Activated effector memory CD4-positive, alpha-beta T cell treated with anti-CD3 and anti-CD28 coated beads, Interleukin-2, amount 50 U/mL, for 16 hours (primary cell): ENCODE measurements around the gene ADM2.
A peak's percentile ranks its signal among the peaks of the same experiment; 100 is the strongest.
"Not testable (repeated sequence)": the region's sequence is repeated elsewhere in the genome, so short reads cannot be mapped to it uniquely, and the experiment has no call there.

Experiments
- DNase-seq: peaks from one replicate; pipeline ENCODE4 v3.0.0-alpha.2; 2020

The ADM2 gene

GRCh38 chr22:50481440-50482106 is at the start of gene ADM2:
Gene ADM2 (plus strand): TSS chr22:50481543. CDS start chr22:50481848, 305 bp downstream.
- DNase-seq = peak; percentile 90

GRCh38 chr22:50432131-50432876 is 49.0 kb upstream of the ADM2 start:
- no peak for DNase-seq

DNA sequence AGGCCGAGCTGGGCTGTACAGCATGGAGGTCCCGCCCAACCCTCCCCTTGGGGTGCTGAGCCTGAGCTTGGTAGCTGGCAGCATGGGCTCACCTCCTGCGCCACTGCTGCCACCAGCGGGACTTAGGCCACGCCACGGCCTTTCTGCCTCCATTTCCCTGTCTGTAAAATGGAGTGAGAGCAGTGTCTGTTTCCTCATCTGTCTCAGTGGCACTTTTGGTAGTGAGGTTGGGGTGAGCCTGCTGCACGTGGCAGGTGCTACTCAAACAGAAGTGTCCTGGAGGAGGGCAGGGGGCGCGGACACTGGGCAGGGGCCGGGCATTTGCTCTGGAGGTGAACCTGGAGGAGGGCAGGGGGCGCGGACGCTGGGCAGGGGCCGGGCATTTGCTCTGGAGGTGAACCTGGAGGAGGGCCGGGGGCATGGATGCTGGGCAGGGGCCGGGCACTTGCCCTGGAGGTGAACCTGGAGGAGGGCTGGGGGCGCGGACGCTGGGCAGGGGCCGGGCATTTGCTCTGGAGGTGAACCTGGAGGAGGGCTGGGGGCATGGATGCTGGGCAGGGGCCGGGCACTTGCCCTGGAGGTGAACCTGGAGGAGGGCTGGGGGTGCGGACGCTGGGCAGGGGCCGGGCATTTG is 48.3 kb upstream of the ADM2 start:
- not testable (repeated sequence) for DNase-seq

DNA sequence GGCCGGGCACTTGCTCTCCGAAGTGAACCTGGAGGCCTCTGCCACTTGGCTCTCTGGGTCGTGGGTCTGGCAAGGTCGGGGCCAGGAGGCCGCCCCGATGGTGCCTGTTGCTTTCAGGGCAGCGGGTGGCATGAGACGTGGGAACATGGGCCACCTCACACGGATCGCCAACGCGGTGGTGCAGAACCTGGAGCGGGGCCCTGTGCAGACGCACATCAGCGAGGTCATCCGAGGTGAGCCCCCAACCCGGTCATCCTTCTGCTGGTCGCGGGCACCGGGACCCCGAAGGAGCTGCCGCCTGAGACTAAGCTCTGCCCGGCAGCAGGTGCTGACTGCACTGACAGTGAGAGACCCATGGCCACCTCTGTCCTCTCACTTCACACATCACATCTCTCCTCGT is 46.5 kb upstream of the ADM2 start:
- no peak for DNase-seq

GRCh38 chr22:50435291-50436014 is 45.9 kb upstream of the ADM2 start:
- no peak for DNase-seq

DNA sequence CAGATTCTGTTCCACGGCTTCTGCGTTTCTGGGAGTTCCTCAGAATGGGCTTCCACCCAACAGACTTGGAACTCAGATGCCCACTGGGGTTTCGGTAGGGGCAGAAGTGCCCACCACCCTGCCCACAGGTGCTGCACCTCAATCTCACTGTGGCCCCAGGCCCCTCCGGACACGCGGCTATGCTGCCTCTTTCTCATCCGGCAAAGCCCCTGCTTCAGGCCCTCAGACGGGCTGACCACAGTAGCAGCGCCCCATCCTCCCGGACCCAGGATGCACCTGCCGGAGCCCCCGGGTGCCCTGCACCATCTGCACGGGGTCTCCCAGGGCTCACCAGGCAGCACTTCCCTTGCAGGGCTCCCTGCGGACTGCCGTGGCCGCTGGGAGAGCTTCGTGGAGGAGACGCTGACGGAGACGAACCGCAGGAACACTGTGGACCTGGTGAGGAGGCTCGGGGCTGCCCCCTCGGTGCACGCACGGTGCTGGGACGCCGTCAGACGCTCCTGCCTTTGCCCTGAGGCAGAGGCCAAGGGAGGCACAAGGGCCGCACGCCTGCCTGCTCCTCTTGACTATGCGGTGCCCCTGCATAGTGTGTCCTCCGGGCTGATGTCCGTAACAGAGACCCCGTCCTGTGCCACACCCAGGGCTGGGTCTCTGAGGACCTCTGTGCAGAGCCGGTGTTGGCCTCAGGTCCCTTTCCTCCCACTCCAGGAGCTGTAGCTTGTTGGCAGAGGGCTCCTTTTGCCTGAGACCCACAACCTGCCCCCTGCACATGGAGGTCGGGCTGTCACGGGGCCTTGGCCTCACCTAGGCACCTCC is 45.1 kb upstream of the ADM2 start:
- DNase-seq = no peak

GRCh38 chr22:50436841-50437341 is 44.5 kb upstream of the ADM2 start:
- DNase-seq = no peak

DNA sequence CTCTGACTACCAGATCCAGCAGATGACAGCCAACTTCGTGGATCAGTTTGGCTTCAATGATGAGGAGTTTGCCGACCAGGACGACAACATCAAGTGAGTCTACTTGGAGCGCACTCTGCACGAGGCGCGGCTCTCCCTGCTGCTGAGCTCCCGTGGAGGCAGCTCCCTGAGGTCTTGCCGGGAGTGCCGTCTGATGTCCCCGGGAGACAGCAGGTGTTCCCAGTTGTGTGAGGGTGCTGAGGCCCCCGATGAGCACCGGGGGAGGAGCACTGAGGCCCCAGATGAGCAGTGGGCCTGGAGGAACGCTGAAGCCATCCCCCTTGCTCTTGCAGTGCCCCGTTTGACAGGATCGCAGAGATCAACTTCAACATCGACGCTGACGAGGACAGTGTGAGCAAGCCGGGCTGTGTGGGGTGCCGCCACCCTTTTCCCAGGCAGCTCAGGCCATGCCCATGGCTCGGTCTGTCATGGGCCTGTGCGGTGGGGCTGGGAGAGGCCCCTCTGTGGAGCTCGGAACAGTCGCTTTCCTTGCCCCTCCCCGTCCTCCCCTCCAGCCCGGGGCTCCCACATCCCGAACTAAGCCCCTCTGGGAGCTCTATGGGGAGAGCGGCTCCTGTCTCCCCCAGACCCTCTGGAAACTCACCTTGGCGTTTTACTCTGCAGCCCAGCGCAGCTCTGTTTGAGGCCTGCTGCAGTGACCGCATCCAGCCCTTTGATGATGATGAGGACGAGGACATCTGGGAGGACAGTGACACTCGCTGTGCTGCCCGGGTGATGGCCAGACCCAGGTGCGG is 43.6 kb upstream of the ADM2 start:
- no peak for DNase-seq

DNA sequence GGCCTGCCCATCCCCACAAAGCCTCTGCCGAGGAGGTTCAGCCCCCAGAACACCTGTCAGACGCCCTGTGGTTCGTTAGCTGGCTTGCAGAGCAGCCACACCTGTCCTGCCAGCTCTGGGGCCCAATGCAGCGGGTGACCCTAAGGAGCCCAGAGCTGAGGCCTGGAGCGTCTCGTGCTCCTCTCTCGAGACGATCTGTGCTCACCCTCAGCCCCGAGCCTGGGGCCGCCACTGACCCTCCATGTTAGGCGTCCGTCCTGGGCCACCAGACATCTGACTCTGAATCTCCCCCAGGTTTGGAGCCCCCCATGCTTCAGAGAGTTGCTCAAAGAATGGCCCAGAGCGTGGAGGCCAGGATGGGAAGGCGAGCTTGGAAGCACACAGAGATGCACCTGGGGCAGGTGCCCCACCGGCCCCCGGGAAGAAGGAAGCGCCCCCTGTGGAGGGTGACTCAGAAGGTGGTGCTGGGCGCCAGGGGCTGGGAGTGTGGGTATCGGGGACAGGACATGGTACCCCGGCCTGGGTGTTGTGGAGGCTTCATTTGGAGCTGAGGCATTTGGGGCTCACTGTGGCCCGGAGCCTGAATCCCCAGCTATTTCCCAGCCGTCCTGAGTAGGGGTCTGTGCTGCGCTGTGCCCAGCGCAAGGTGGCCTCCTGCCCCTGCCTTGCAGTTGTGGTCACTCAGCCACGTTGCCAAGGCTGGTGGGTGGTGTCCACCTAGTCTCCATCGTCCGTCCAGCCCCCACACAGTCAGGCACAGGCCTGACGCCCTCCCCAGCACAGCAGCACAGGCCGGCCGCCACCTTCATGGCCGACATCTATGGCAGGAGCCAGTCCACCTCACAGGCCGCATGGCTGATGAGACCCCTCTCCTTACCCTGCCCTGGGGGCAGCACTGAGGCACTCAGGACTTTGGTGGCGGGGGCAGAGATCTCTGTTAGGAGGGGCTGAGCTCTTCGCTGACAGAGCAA is 42.8 kb upstream of the ADM2 start:
- DNase-seq = no peak

- no peak for DNase-seq
These were observed 42.0 kb upstream of the ADM2 start for GRCh38 chr22:50439314-50439870.

DNA sequence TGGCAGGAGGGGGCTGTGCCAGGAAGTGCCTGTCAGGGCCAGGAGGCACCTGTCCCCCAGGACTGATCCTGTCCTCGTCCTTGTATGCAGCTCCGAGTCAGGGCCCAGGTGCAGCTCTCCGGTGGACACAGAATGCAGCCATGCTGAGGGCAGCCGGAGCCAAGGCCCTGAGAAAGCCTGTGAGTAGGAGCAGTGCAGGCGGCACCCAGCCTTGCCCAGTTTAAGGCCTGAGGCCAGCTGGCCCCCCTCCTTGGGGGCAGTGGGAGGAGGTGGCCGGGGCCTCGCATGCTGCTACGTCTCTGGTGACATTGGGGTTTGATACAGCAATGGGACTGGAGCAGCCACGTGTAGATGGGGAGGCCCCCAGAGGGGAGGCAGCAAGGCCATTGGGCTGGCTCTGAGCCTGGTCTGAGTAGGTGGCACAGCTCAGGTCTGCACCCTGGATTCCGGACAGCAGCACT is 41.4 kb upstream of the ADM2 start:
- DNase-seq = no peak

- DNase-seq = no peak
These were observed 40.6 kb upstream of the ADM2 start for GRCh38 chr22:50440544-50441249.

GRCh38 chr22:50441428-50441993 is 39.8 kb upstream of the ADM2 start:
- DNase-seq = no peak

- no peak for DNase-seq
These were observed 38.1 kb upstream of the ADM2 start for GRCh38 chr22:50443197-50443596.

DNA sequence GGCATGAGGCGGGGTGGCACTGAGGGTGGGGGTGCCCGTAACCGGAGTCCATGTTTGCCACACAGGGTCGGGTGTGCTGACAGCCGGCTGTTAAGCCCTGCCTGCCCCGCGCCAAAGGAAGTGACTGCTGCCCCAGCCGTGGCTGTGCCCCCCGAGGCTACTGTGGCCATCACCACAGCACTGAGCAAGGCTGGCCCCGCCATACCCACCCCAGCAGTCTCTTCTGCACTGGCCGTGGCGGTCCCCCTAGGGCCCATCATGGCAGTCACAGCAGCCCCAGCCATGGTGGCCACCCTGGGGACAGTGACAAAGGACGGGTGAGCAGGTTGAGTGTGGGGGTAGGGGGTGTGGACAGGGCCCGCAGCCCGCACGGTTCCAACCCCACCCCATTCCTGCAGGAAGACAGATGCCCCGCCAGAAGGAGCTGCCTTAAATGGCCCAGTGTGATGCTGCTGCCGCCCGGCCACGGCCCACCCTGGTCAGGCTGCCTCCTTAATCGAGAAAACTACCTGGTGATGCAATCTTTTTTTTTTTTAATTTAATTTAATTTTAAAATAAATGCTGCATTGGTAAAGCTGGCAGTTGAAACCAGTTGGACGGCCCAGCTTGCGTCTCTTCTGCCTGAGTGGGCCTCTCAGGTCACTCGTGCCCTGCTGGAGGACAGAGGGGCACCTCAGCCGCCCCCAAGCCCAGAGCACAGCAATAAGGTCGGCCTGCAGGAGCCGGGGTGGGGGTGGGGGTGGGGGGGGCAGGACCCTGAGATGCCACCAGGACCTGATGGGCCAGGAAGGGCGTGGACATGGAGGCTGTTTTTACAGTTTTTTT is 37.3 kb upstream of the ADM2 start:
- no peak for DNase-seq

DNA sequence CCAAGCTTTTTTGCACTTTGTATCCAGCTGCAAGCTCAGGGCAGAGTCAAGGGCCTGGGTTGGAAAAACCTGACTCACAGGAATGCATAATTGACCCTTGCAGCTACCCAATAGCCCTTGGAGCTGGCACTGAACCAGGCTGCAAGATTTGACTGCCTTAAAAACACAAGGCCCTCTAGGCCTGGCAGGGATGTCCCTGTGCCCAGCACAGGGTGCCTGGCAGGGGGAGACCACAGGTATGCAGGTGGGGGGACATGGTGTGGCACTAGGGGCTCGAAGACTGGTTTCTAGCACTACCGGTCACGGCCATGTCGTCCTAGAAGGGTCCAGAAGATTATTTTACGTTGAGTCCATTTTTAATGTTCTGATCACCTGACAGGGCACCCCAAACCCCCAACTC is 36.7 kb upstream of the ADM2 start:
- no peak for DNase-seq

DNA sequence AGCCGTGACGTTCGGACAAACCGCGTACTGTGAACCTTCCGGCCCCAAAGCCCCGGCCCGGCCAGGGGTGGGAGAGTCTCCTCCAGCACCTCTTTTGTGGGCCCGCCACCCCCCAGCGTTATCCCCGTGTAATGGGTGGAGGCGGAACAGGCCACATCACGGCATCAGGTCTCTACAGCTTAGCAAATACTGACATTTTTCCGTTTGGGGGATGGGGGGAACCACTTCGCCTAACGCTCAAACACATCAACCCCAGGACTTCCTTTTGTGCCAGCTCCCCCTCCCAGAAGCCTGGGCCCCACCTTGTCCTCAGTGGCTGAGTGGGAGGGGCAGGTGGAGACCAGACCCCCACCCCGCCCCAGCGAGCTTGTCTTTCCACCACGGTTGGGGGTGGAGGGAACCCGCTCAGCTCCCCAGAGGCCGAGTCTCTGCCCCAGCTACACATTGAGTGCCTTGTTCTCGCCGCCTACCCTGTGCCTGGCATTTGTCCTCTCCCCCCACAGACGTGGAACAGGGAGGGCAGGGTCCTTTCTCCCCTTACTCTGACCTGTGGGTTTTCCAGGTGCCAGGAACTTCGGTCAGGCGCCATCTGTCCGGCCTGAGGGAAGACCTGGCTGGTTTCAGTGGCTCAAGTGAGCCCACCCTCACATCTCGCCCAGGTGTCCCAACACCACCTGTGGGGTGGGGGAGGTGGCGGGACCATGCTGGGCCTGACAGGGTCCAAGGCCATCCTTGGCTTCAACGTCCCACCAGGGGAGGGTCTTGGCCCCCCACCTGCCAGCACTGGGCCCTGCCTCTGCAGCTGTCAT is 36.1 kb upstream of the ADM2 start:
- no peak for DNase-seq
